ENCODE results near the gene RRP7A. TPM values are rescaled to one million over a fixed set of nuclear protein-coding genes. Genes with fewer than 3 reads are reported as not detected.
"Not testable (repeated sequence)": the region's sequence is repeated elsewhere in the genome, so short reads cannot be mapped to it uniquely, and the experiment has no call there.

The RRP7A gene
- total and polyA plus RNA-seq, 3 donors from 2014 or later, result 30.8 to 62.8 (median 43.3) TPM

DNA sequence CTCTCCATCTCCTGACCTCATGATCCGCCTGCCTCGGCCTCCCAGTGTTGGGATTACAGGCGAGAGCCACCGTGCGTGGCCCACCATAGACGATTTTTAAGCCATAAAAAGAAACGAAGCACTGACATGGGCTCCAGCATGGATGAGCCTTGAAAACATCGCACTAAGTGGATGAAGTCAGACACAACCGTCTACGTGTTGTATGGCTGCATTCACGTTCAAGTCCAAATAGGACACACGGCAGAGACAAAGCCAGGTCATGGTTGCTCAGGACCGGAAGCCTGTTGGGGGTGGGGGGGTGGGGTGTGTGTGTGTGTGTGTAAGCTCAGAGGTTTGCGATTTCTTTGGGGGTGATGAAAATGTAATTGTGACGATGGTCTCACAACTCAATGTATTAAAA is 10.0 kb downstream of the RRP7A start:
- Histone ChIP-seq H3K36me3 (ENCODE audit: low read depth, missing control alignments) (no peaks in the 10 kb centered on the region), H3K9me3 (no peaks in the 10 kb centered on the region), H3K4me3 (no peak overlapping the region), H3K4me1 (peaks cover 6% of the 10 kb centered on the region), H3K27me3 (no peaks in the 10 kb centered on the region), H3K27ac (no peak overlapping the region)
- no peak for DNase-seq
- TF ChIP-seq, protein P1, sequence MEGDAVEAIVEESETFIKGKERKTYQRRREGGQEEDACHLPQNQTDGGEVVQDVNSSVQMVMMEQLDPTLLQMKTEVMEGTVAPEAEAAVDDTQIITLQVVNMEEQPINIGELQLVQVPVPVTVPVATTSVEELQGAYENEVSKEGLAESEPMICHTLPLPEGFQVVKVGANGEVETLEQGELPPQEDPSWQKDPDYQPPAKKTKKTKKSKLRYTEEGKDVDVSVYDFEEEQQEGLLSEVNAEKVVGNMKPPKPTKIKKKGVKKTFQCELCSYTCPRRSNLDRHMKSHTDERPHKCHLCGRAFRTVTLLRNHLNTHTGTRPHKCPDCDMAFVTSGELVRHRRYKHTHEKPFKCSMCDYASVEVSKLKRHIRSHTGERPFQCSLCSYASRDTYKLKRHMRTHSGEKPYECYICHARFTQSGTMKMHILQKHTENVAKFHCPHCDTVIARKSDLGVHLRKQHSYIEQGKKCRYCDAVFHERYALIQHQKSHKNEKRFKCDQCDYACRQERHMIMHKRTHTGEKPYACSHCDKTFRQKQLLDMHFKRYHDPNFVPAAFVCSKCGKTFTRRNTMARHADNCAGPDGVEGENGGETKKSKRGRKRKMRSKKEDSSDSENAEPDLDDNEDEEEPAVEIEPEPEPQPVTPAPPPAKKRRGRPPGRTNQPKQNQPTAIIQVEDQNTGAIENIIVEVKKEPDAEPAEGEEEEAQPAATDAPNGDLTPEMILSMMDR (IDR thresholded peaks at IDR 0.05), result no peak
- TF ChIP-seq POLR2A (IDR thresholded peaks at IDR 0.05), result no peak
- WGBS, 2 donors, result 82 to 90% methylated on average over 15 of the region's 15 CpGs
- intact Hi-C loops (cut with DNase I; ENCODE audit: low total_unique reads), result no loop called here

DNA sequence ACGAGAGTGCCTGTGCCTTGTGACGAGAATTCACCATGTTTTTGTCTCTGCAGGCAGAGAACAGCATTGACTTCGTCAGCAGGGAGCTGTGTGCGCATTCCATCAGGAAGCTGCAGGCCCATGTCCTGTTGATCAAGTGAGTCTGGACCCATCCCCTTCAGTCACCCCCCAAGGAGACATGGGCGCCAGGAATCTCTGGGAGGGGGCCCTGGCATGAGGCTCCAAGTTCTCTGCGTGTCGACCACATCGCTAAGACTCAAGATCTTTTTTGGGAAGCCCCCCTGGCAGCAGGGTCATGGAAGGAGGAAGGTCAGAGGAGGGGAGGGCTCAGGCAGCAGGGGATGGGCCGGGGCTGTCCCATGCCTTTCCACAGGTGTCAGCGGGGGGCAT is 10.6 kb downstream of the RRP7A start:
- H3K36me3 ChIP-seq (ENCODE audit: low read depth, missing control alignments); H3K4me3 ChIP-seq; H3K4me1 ChIP-seq; H3K9me3 ChIP-seq; H3K27me3 ChIP-seq; DNase-seq; intact Hi-C loops (cut with DNase I; ENCODE audit: low total_unique reads); H3K27ac ChIP-seq: not testable (repeated sequence)
- 66 to 73% methylated on average over 4 to 10 of the region's 10 CpGs for WGBS, 2 donors

DNA sequence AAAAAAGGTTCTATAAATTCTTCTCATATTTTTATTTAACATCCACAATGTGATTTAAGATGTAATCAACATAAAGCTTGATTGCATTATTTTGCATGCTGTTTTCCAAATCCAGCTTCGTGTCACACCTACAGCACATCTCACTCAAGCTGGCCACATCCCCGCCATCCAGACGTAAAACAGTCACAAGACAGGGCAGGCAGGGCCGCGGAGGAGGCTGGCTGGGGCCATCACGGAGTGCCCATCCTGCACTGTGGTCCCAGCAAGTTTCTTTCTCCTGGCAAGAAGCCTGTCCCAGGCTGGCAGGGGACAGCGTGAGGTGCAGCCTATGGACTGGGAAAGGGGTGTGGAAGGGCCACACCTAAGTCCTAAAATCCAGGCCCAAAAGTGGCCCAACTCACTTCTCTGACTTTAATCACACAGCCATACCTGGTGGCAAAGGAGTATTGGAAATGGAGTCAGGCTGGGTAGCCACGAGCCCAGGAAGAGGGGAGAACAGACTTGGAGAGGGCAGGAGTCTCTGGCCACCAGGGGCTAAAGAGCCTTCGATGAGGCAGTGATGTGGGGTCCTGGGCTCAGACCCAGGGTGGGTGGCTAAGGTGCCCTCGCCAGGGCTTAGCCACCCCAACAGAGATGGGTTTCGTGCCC is 11.1 kb downstream of the RRP7A start:
- H3K4me3 ChIP-seq; H3K9me3 ChIP-seq; H3K27ac ChIP-seq; H3K36me3 ChIP-seq (ENCODE audit: low read depth, missing control alignments); H3K27me3 ChIP-seq; H3K4me1 ChIP-seq; intact Hi-C loops (cut with DNase I; ENCODE audit: low total_unique reads); DNase-seq: not testable (repeated sequence)
- 53 to 63% methylated on average over 5 to 11 of the region's 11 CpGs for WGBS, 2 donors

DNA sequence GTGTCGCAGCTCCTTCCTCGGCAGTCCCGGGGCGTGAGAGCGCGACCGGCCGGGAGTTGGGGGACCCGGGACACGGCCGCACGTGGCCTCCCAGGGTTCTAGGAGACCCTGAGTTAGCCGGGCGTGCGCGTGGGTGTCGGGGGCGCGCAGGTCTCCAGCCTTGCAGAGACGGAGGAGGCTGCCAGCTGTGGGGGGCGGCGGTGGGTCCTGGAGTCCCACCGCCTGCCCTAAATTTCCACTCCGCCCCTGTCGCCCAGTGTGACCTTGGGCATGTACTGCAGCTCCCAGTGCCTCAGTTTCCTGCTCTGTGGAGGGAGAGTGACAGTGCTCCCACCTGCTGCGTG is 18.8 kb downstream of the RRP7A start:
- intact Hi-C loops (cut with DNase I; ENCODE audit: low total_unique reads), result no loop called here
- TF ChIP-seq, protein P1 (IDR thresholded peaks at IDR 0.05), result no peak
- TF ChIP-seq POLR2A (IDR thresholded peaks at IDR 0.05), result no peak
- 27% methylated on average over 26 of the region's 26 CpGs; no CpG with 5 or more reads in 1 of the 2 donors for WGBS, 2 donors
- Histone ChIP-seq H3K27ac (peak overlapping the region in 1 of 2 donors; percentile 24), H3K4me3 (peak overlapping the region; percentile 36), H3K4me1 (peaks cover 8% of the 10 kb centered on the region), H3K36me3 (ENCODE audit: low read depth, missing control alignments) (no peaks in the 10 kb centered on the region), H3K9me3 (no peaks in the 10 kb centered on the region), H3K27me3 (no peaks in the 10 kb centered on the region)
- peak; percentile 36 for DNase-seq

DNA sequence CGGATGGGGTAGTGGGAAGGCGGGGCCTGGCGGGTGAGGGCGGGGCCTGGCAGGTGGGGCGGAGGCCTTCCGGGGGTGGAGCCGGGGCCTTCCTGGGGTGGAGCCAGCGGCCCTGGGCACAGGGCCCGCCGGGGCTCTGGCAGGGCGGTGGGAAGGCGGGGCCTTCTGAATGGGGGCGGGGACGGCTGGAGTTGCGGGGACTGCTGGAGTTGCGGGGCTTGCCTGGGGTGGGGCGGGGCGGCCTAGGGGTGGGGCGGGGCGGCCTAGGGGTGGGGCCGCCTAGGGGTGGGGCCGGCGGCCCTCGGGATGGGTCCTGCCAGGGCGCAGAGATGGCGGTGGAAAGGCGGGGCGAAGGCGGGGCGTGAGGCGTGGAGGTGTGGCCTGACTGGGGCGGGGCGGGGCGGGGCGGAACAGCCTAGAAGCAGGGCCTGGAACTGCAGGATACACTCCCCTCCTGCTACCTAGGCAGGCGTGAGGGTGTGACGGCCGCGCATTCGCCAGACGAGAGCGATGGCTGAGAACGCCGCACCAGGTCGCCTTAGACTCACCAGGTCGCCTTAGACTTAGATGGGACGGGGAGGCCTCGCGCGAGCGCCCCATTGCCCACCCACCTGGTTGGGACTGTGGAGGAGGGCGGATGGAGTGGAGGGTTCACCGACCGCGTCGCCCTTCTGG is 19.3 kb downstream of the RRP7A start:
- intact Hi-C loops (cut with DNase I; ENCODE audit: low total_unique reads), result no loop called here
- TF ChIP-seq, protein P1 (IDR thresholded peaks at IDR 0.05), result no peak
- TF ChIP-seq POLR2A (IDR thresholded peaks at IDR 0.05), result no peak
- H3K4me1 ChIP-seq, result peaks cover 8% of the 10 kb centered on the region
- 2 to 5% methylated on average over 15 to 36 of the region's 56 CpGs for WGBS, 2 donors
- peak overlapping the region in 1 of 2 donors; percentile 24 for H3K27ac ChIP-seq
- H3K36me3 ChIP-seq (ENCODE audit: low read depth, missing control alignments), result no peaks in the 10 kb centered on the region
- no peaks in the 10 kb centered on the region for H3K27me3 ChIP-seq
- H3K4me3 ChIP-seq, result peak overlapping the region; percentile 36
- peak; percentile 87 for DNase-seq
- no peaks in the 10 kb centered on the region for H3K9me3 ChIP-seq

DNA sequence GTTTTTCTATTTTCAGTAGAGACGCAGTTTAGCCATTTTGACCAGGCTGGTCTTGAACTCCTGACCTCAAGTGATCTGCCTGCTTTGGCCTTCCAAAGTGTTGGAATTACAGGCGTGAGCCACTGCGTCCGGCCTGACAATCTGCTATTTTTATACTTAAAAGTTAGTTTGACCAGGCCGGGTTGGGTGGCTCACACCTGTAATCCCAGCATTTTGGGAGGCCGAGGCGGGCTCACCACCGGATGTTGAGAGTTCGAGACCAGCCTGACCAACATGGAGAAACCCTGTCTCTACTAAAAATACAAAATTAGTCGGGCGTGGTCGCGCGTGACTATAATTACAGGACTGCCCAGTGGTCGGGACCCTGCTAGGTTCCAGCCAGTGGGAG is 19.8 kb downstream of the RRP7A start:
- WGBS, 2 donors, result 46 to 47% methylated on average over 14 to 15 of the region's 15 CpGs
- H3K27me3 ChIP-seq; H3K36me3 ChIP-seq (ENCODE audit: low read depth, missing control alignments); intact Hi-C loops (cut with DNase I; ENCODE audit: low total_unique reads); H3K4me1 ChIP-seq; H3K9me3 ChIP-seq; DNase-seq: not testable (repeated sequence)
- H3K4me3 ChIP-seq, result peak overlapping the region; percentile 36
- peak overlapping the region in 1 of 2 donors; percentile 24 for H3K27ac ChIP-seq

DNA sequence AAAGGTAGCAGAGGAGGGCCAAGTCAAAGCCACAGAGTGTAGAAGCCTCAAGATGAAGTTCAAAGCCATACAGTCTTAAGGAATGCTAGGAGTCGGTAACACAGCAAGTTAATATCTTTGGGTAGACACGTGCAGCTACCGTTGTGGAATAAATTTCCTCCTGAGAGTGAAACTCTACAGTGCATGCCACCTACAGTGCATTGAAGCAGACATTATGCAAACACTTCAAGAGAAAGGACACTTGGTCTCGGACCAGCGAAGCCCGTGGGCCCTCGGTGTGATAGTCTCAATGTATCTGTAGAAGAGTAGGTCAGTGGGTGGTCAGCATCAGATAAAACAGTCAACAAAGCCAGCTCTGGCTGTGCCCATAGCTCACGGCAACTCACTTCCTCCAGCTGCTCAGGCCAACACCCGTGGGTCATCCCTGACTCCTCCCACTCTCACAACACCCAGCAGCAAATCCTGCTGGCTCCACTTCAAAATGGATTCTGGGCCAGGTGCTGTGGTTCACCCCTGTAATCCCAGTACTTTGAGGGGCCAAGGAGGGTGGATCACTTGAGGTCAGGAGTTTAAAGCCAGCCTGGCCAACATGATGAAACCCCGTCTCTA is 24.0 kb downstream of the RRP7A start:
- H3K36me3 ChIP-seq (ENCODE audit: low read depth, missing control alignments); H3K27me3 ChIP-seq; H3K9me3 ChIP-seq; intact Hi-C loops (cut with DNase I; ENCODE audit: low total_unique reads); H3K4me1 ChIP-seq; DNase-seq; H3K4me3 ChIP-seq; H3K27ac ChIP-seq: not testable (repeated sequence)
- WGBS, 2 donors, result 59 to 65% methylated on average over 10 of the region's 10 CpGs
